Neural cell (in vitro differentiated cells): ENCODE data around the gene TSFM. TPM values are rescaled to one million over a fixed set of nuclear protein-coding genes. Genes with fewer than 3 reads are reported as not detected.

ENCODE experiments used
- H2AFZ ChIP-seq: fragments of 200-600, 300-800 bp; sonication (generic), shearing (Covaris generic); 2 replicates; pipeline ENCODE4 v1.6.0; 2014; ENCODE audit warnings: low read depth, mild to moderate bottlenecking, antibody characterized with exemption, low read length, moderate library complexity
- H3F3A ChIP-seq: fragments of 200-600 bp; shearing (Covaris generic); 2 replicates; pipeline ENCODE4 v1.6.1; 2016; ENCODE audit warnings: mild to moderate bottlenecking, moderate library complexity, mixed read lengths, antibody characterized with exemption, low read length; ENCODE audit not compliant: insufficient read depth, poor library complexity, severe bottlenecking
- H3K27ac ChIP-seq: fragments of 200-600, 300-800 bp; sonication (generic), shearing (Covaris generic); 2 replicates; pipeline ENCODE4 v1.5.1; 2014; ENCODE audit warnings: mild to moderate bottlenecking, low read length, moderate library complexity
- H3K27me3 ChIP-seq: fragments of 300-800, 200-600 bp; sonication (generic), shearing (Covaris generic); 2 replicates; pipeline ENCODE4 v1.6.0; 2014; ENCODE audit warnings: mild to moderate bottlenecking, low read depth, low read length, moderate library complexity; ENCODE audit not compliant: insufficient read depth
- H3K36me3 ChIP-seq: fragments of 300-800, 200-600 bp; sonication (generic), shearing (Covaris generic); 2 replicates; pipeline ENCODE4 v1.5.1; 2014; ENCODE audit warnings: mild to moderate bottlenecking, antibody characterized with exemption, low read length, moderate library complexity; ENCODE audit not compliant: insufficient read depth
- H3K4me2 ChIP-seq: fragments of 300-800, 200-600 bp; sonication (generic), shearing (Covaris generic); 2 replicates; pipeline ENCODE4 v1.6.0; 2014; ENCODE audit warnings: mild to moderate bottlenecking, low read length
- H3K4me3 ChIP-seq: fragments of 300-800, 200-600 bp; sonication (generic), shearing (Covaris generic); 2 replicates; pipeline ENCODE4 v1.5.1; 2014; ENCODE audit warnings: mild to moderate bottlenecking, low read length, moderate library complexity
- H3K79me2 ChIP-seq: fragments of 200-600 bp; shearing (Covaris generic); replicated peaks from 2 replicates; pipeline ENCODE4 v1.6.0; 2014; ENCODE audit warnings: mild to moderate bottlenecking, low read length, moderate library complexity; ENCODE audit not compliant: insufficient read depth
- H3K9ac ChIP-seq: fragments of 300-800, 200-600 bp; sonication (generic), shearing (Covaris generic); 2 replicates; pipeline ENCODE4 v1.6.1; 2016; ENCODE audit warnings: mild to moderate bottlenecking, low read length, mixed read lengths
- H3K9me2 ChIP-seq: fragments of 200-600 bp; shearing (Covaris generic); 2 replicates; pipeline ENCODE4 v1.6.1; 2016; ENCODE audit warnings: mild to moderate bottlenecking, low read length, mixed read lengths; ENCODE audit not compliant: insufficient read depth
- H3K9me3 ChIP-seq: fragments of 200-600, 300-800 bp; sonication (generic), shearing (Covaris generic); 2 replicates; pipeline ENCODE4 v1.6.1; 2016; ENCODE audit warnings: mild to moderate bottlenecking, mixed run types, low read length, moderate library complexity, mixed read lengths
- H4K20me1 ChIP-seq: fragments of 200-600 bp; shearing (Covaris generic); 2 replicates; pipeline ENCODE4 v1.6.1; 2016; ENCODE audit warnings: mild to moderate bottlenecking, mixed run types; ENCODE audit not compliant: insufficient read depth
- EP300 ChIP-seq: fragments of 450-650 bp; conservative IDR thresholded peaks from 2 replicates; pipeline ENCODE4 v1.6.1; 2014; ENCODE audit warnings: antibody characterized with exemption, mild to moderate bottlenecking, moderate library complexity; ENCODE audit not compliant: poor library complexity, severe bottlenecking
- EZH2 ChIP-seq: fragments of 200-600, 300-800 bp; shearing (Covaris generic), sonication (generic); IDR thresholded peaks from 2 replicates; pipeline ENCODE4 v1.6.1; 2014; ENCODE audit warnings: antibody characterized with exemption, low read length, borderline replicate concordance, mild to moderate bottlenecking; ENCODE audit not compliant: insufficient read depth, poor library complexity, severe bottlenecking
- MXI1 ChIP-seq: fragments of 450-650 bp; conservative IDR thresholded peaks from 2 replicates; pipeline ENCODE4 v1.6.1; 2014; ENCODE audit warnings: antibody characterized with exemption, mild to moderate bottlenecking; ENCODE audit not compliant: poor library complexity, severe bottlenecking
- POLR2AphosphoS5 ChIP-seq: IDR thresholded peaks from 2 replicates; pipeline ENCODE4 v1.6.1; 2012
- RAD21 ChIP-seq: fragments of 450-650 bp; conservative IDR thresholded peaks from 2 replicates; pipeline ENCODE4 v1.6.1; 2014; ENCODE audit warnings: antibody characterized with exemption, mild to moderate bottlenecking, moderate library complexity
- SMC3 ChIP-seq: fragments of 450-650 bp; conservative IDR thresholded peaks from 2 replicates; pipeline ENCODE4 v1.6.1; 2014; ENCODE audit warnings: antibody characterized with exemption, mild to moderate bottlenecking, moderate library complexity; ENCODE audit not compliant: poor library complexity
- TAF1 ChIP-seq: IDR thresholded peaks from 2 replicates; pipeline ENCODE4 v1.6.1; 2012; ENCODE audit warnings: low read depth
- polyA plus RNA-seq: library from polyadenylated mRNA; depleted of rRNA; stranded (reverse); fragments of >200 nt; gene quantifications from 2 replicates; pipeline ENCODE4 v1.2.3, GENCODE V29; 2014
- TF ChIP-seq, protein P1 (sequence below): IDR thresholded peaks from 2 replicates; pipeline ENCODE4 v1.6.1; 2012; ENCODE audit warnings: borderline replicate concordance
- TF ChIP-seq, protein P2 (sequence below): fragments of 450-650 bp; IDR thresholded peaks from 2 replicates; pipeline ENCODE4 v1.5.1; 2014; ENCODE audit warnings: antibody characterized with exemption, mild to moderate bottlenecking, moderate library complexity; ENCODE audit not compliant: poor library complexity, severe bottlenecking

TSFM gene
- polyA plus RNA-seq, 1 donor from 2014 or later, result 37.8 TPM

DNA sequence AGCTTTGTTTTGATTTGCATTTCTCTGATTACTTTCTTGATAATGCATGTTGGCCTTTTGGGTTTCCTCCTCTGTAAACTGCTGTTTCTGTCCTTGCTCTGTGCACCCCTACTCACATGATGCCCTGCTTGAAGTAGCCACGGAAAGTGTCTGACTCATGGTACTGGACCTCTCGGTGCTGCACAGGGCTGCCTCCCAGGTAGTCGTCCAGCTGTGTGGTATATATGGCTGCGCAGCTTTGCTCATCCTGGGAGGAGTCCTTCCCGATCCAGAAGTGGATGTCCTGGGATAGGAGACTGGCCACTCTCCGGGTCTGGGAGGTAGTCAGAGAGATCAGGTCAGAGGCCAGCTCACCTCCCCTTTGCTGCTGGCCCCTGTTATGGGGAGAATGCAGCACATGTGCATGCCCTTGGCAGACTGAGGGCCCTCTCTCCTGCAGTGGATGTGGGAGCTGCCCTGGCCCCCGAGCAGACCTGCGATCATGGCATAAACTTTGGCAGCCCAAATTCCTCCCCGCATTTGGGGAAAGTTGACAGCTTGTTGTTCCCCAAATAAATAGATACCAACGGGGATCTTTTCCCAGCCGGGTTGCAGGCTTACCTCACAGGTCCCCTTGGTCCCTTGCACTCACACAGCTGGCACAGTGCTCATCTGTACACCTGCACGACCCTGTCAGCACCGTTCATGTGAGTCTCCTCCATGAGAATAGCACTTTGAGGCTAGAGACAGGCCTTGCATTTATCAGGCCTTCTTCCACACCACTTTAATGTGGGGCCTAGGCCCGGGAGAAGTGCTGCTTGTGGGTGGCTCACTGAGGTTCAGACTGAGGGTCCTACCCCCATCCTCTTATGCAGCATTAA is 30.8 kb downstream of the TSFM start:
- Histone ChIP-seq H3K9me2 (no peaks in the 10 kb centered on the region), H3K36me3 (no peaks in the 10 kb centered on the region), H3F3A (no peaks in the 10 kb centered on the region), H4K20me1 (no peaks in the 10 kb centered on the region), H3K4me2 (no peak overlapping the region), H3K9me3 (no peaks in the 10 kb centered on the region), H2AFZ (no peak overlapping the region), H3K27me3 (no peaks in the 10 kb centered on the region), H3K79me2 (no peaks in the 10 kb centered on the region), H3K27ac (no peak overlapping the region), H3K9ac (no peak overlapping the region), H3K4me3 (no peak overlapping the region)
- no peak for TF ChIP-seq MXI1

DNA sequence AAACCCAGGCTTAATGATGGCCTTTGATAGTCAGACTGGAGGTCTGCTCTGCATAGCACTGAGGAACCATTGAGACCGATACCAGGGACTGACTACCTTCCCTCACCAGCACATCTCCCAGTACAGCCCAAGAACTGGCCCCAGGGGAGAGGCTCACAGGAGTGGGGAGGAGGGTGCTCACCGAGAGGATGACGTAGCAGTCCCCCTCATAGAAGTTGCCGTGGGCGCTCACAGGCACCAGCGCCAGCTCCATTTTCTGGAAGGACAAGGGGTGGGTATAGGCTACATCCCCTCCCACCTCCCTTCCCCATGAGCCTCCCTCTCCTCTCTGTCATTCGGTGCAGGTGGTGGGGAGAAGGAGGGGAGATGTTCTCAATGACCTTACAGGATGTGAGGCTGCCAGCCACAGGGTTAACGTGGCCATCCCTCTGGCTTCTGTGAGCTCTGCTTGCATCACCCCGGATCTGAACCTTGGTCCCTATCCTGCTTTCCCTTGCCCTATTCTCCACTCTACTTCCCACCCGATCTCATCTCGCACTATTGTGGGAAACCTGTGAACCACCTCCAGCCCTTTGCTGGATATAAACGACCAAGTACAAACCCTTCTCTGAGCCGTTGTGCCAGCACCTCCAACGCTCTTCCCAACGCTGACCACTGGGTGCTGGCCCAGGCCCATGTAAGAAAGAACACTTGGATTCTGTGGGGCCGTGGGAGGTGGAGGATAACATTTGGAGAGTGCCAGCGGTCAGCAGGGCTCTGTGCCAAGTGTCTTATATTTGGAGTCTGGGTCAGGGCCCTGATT is 31.6 kb downstream of the TSFM start:
- H3K27me3 ChIP-seq, result no peaks in the 10 kb centered on the region
- no peak overlapping the region for H3K4me3 ChIP-seq
- no peaks in the 10 kb centered on the region for H3K79me2 ChIP-seq
- no peaks in the 10 kb centered on the region for H3K9me2 ChIP-seq
- no peak overlapping the region for H3K9ac ChIP-seq
- no peaks in the 10 kb centered on the region for H3F3A ChIP-seq
- no peaks in the 10 kb centered on the region for H3K36me3 ChIP-seq
- no peak overlapping the region for H2AFZ ChIP-seq
- no peak overlapping the region for H3K27ac ChIP-seq
- no peaks in the 10 kb centered on the region for H3K9me3 ChIP-seq
- TF ChIP-seq RAD21 (no peak), SMC3 (no peak), MXI1 (no peak), TAF1 (no peak), EZH2 (no peak), POLR2AphosphoS5 (no peak), EP300 (no peak)
- TF ChIP-seq, protein P1, sequence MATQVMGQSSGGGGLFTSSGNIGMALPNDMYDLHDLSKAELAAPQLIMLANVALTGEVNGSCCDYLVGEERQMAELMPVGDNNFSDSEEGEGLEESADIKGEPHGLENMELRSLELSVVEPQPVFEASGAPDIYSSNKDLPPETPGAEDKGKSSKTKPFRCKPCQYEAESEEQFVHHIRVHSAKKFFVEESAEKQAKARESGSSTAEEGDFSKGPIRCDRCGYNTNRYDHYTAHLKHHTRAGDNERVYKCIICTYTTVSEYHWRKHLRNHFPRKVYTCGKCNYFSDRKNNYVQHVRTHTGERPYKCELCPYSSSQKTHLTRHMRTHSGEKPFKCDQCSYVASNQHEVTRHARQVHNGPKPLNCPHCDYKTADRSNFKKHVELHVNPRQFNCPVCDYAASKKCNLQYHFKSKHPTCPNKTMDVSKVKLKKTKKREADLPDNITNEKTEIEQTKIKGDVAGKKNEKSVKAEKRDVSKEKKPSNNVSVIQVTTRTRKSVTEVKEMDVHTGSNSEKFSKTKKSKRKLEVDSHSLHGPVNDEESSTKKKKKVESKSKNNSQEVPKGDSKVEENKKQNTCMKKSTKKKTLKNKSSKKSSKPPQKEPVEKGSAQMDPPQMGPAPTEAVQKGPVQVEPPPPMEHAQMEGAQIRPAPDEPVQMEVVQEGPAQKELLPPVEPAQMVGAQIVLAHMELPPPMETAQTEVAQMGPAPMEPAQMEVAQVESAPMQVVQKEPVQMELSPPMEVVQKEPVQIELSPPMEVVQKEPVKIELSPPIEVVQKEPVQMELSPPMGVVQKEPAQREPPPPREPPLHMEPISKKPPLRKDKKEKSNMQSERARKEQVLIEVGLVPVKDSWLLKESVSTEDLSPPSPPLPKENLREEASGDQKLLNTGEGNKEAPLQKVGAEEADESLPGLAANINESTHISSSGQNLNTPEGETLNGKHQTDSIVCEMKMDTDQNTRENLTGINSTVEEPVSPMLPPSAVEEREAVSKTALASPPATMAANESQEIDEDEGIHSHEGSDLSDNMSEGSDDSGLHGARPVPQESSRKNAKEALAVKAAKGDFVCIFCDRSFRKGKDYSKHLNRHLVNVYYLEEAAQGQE, result no peak
- TF ChIP-seq, protein P2, sequence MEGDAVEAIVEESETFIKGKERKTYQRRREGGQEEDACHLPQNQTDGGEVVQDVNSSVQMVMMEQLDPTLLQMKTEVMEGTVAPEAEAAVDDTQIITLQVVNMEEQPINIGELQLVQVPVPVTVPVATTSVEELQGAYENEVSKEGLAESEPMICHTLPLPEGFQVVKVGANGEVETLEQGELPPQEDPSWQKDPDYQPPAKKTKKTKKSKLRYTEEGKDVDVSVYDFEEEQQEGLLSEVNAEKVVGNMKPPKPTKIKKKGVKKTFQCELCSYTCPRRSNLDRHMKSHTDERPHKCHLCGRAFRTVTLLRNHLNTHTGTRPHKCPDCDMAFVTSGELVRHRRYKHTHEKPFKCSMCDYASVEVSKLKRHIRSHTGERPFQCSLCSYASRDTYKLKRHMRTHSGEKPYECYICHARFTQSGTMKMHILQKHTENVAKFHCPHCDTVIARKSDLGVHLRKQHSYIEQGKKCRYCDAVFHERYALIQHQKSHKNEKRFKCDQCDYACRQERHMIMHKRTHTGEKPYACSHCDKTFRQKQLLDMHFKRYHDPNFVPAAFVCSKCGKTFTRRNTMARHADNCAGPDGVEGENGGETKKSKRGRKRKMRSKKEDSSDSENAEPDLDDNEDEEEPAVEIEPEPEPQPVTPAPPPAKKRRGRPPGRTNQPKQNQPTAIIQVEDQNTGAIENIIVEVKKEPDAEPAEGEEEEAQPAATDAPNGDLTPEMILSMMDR, result no peak
- no peaks in the 10 kb centered on the region for H4K20me1 ChIP-seq
- H3K4me2 ChIP-seq, result no peak overlapping the region
